Liver (tissue), 9 donors: ENCODE measurements around the gene UBASH3A. TPM values are rescaled to one million over a fixed set of nuclear protein-coding genes. Genes with fewer than 3 reads are reported as not detected.

Experiments
- DNase-seq: peaks from one replicate; pipeline ENCODE4 v3.0.0-alpha.2; 2017; ENCODE audit warnings: low spot score
- H3K27ac ChIP-seq, 2 donors: one replicate each; pipeline ENCODE4 v1.7.0; 2013; ENCODE audit warnings: inconsistent platforms in 2 of 2, low read length in 2 of 2, control low read depth in 1 of 2, low read depth in 1 of 2, mild to moderate bottlenecking in 1 of 2
- H3K27me3 ChIP-seq, 4 donors: one replicate each; pipeline versions ENCODE4 v1.6.1 to v1.7.0; 2013; ENCODE audit warnings: low read length in 3 of 4, inconsistent platforms in 1 of 4, mild to moderate bottlenecking in 1 of 4, moderate library complexity in 1 of 4; ENCODE audit not compliant: control insufficient read depth in 4 of 4, insufficient read depth in 4 of 4
- H3K36me3 ChIP-seq, 4 donors: one replicate each; pipeline versions ENCODE4 v1.6.1 to v1.7.0; 2013; ENCODE audit warnings: low read length in 3 of 4, mild to moderate bottlenecking in 3 of 4, low read depth in 1 of 4, moderate library complexity in 1 of 4; ENCODE audit not compliant: control insufficient read depth in 4 of 4, insufficient read depth in 3 of 4
- H3K4me1 ChIP-seq, 4 donors: one replicate each; pipeline versions ENCODE4 v1.6.1 to v1.7.0; 2013; ENCODE audit warnings: low read length in 3 of 4, mild to moderate bottlenecking in 3 of 4, moderate library complexity in 1 of 4; ENCODE audit not compliant: control insufficient read depth in 4 of 4, insufficient read depth in 4 of 4
- H3K4me3 ChIP-seq, 3 donors: one replicate each; pipeline versions ENCODE4 v1.6.1 to v1.7.0; 2013; ENCODE audit warnings: low read length in 3 of 3, control low read depth in 1 of 3, low read depth in 1 of 3, mild to moderate bottlenecking in 1 of 3
- H3K9ac ChIP-seq, 2 donors: one replicate each; pipeline ENCODE4 v1.7.0; 2013; ENCODE audit warnings: low read length in 2 of 2, mild to moderate bottlenecking in 2 of 2, moderate library complexity in 2 of 2, control low read depth in 1 of 2, low read depth in 1 of 2
- H3K9me3 ChIP-seq, 4 donors: one replicate each; pipeline versions ENCODE4 v1.6.1 to v1.7.0; 2013; ENCODE audit warnings: low read length in 3 of 4; ENCODE audit not compliant: control insufficient read depth in 4 of 4
- EGR1 ChIP-seq, 2 donors: IDR thresholded peaks; 2 replicates each; pipeline ENCODE4 v1.6.1; 2016 to 2018; ENCODE audit warnings: antibody characterized with exemption in 2 of 2, low read depth in 2 of 2
- FOXA1 ChIP-seq: IDR thresholded peaks from 2 replicates; pipeline ENCODE4 v1.6.1; 2016; ENCODE audit warnings: antibody characterized with exemption
- FOXA2 ChIP-seq: IDR thresholded peaks from 2 replicates; pipeline ENCODE4 v1.6.1; 2016; ENCODE audit warnings: antibody characterized with exemption
- GABPA ChIP-seq, 2 donors: IDR thresholded peaks in 1 of 2; conservative IDR thresholded peaks in 1 of 2; 2 replicates each; pipeline ENCODE4 v1.6.1; 2016; ENCODE audit warnings: antibody characterized with exemption in 2 of 2, mild to moderate bottlenecking in 1 of 2, moderate library complexity in 1 of 2
- HNF4A ChIP-seq, 2 donors: conservative IDR thresholded peaks; 2 replicates each; pipeline ENCODE4 v1.6.1; 2016; ENCODE audit warnings: antibody characterized with exemption in 2 of 2, mild to moderate bottlenecking in 2 of 2
- JUND ChIP-seq, 2 donors: IDR thresholded peaks; 2 replicates each; pipeline ENCODE4 v1.6.1; 2016; ENCODE audit warnings: antibody characterized with exemption in 2 of 2
- RAD21 ChIP-seq, 2 donors: IDR thresholded peaks; 2 replicates each; pipeline ENCODE4 v1.6.1; 2016; ENCODE audit warnings: antibody characterized with exemption in 2 of 2, mild to moderate bottlenecking in 2 of 2
- RXRA ChIP-seq, 2 donors: IDR thresholded peaks; 2 replicates each; pipeline ENCODE4 v1.6.1; 2017 to 2018; ENCODE audit warnings: antibody characterized with exemption in 2 of 2, mild to moderate bottlenecking in 1 of 2
- SP1 ChIP-seq: IDR thresholded peaks from 2 replicates; pipeline ENCODE4 v1.6.1; 2018; ENCODE audit warnings: antibody characterized with exemption, mild to moderate bottlenecking
- TAF1 ChIP-seq: conservative IDR thresholded peaks from 2 replicates; pipeline ENCODE4 v1.6.1; 2016; ENCODE audit warnings: antibody characterized with exemption, mild to moderate bottlenecking
- WGBS: extraction: QIAGEN DNeasy Blood & Tissue Kit; methylation state at CpG from one replicate; pipeline ENCODE4 v1.1.7; 2013; 5-methylcytosine and 5-hydroxymethylcytosine counted together
- polyA plus RNA-seq, 2 donors: library from polyadenylated mRNA; stranded (reverse) in 1 of 2; unstranded in 1 of 2; fragments of 200-250 nt in 1 of 2; fragments of >200 nt in 1 of 2; fragmentation: Nextera tagmentation in 1 of 2; extraction: Ambion mirVana in 1 of 2; gene quantifications; one replicate each; pipeline versions ENCODE4 v1.2.1 to v1.2.3, GENCODE V29; 2013 to 2015
- total RNA-seq, 2 donors: library from RNA; depleted of rRNA; stranded (reverse); fragments of >200 nt; gene quantifications; one replicate each; pipeline ENCODE4 v1.2.3, GENCODE V29; 2014
- TF ChIP-seq, protein P1 (sequence below): IDR thresholded peaks from 2 replicates; pipeline ENCODE4 v1.6.1; 2016; ENCODE audit warnings: antibody characterized with exemption
- TF ChIP-seq, protein P2 (sequence below): fragments of 150-350 bp; IDR thresholded peaks from 2 replicates; pipeline ENCODE4 v1.5.1; 2017; ENCODE audit warnings: improper control_type of control experiment, low read depth, low read length; ENCODE audit not compliant: missing input control
- TF ChIP-seq, protein P3 (sequence below): IDR thresholded peaks from 2 replicates; pipeline ENCODE4 v1.6.1; 2016; ENCODE audit warnings: antibody characterized with exemption, mild to moderate bottlenecking
- TF ChIP-seq, protein P4 (sequence below): IDR thresholded peaks from 2 replicates; pipeline ENCODE4 v1.6.1; 2016; ENCODE audit warnings: antibody characterized with exemption
- donor health status: healthy.
- donor health status: healthy.
- donor health status: healthy.
- donor health status: healthy.
- donor health status: healthy.

The UBASH3A gene
- total and polyA plus RNA-seq, 4 donors = 0.10 to 0.75 (median 0.45) TPM

DNA sequence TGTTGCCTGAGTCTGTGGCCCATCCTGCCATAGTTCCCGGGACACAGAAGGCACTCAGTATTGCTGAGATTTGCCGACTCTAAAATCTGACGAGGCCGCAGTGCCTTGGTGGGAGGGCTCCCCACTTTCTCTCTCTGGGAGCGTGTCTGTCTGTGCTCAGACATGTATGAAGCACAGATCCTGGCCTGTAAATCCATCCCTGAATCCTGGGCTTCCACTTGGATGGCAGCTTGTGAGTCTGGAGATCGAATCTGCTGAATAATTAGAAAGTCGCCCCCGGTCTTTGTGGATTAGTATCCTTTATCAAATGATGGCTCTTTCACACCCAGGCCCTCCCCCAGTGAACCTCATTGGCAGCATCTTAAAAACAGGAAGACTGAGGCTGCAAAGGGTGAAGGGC is 10.4 kb downstream of the UBASH3A start:
- no peak for DNase-seq
- Histone ChIP-seq H3K9me3 (no peaks in the 10 kb centered on the region), H3K27ac (no peak overlapping the region)

DNA sequence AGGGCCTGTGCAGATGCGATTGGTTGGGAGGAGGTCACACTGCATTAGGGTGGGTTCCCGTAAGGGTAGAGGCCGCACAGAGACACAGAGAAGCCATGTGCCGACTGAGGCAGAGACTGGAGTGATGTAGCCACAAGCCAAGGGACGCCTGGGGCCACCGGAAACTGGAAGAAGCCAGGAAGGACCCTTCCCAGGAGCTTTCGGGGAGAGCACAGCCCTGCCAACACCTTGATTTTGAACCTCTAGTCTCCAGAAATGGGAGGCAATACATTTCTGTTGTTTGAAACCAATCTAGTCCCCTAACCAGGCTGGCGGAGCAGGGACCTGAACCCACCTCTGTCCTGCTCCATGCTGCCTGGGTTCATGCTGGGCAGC is 10.8 kb downstream of the UBASH3A start:
- Histone ChIP-seq H3K9ac (no peak overlapping the region), H3K4me3 (no peak overlapping the region), H3K27ac (no peak overlapping the region), H3K27me3 (peaks cover 0 to 3% (median 1%) of the 10 kb centered on the region in 4 donors), H3K4me1 (no peaks in the 10 kb centered on the region), H3K9me3 (no peaks in the 10 kb centered on the region), H3K36me3 (no peaks in the 10 kb centered on the region)
- DNase-seq = no peak
- TF ChIP-seq JUND (IDR thresholded peaks at IDR 0.05) (no peak), SP1 (no peak), FOXA2 (no peak), TAF1 (no peak), RAD21 (IDR thresholded peaks at IDR 0.05) (no peak)
- TF ChIP-seq, protein P1, sequence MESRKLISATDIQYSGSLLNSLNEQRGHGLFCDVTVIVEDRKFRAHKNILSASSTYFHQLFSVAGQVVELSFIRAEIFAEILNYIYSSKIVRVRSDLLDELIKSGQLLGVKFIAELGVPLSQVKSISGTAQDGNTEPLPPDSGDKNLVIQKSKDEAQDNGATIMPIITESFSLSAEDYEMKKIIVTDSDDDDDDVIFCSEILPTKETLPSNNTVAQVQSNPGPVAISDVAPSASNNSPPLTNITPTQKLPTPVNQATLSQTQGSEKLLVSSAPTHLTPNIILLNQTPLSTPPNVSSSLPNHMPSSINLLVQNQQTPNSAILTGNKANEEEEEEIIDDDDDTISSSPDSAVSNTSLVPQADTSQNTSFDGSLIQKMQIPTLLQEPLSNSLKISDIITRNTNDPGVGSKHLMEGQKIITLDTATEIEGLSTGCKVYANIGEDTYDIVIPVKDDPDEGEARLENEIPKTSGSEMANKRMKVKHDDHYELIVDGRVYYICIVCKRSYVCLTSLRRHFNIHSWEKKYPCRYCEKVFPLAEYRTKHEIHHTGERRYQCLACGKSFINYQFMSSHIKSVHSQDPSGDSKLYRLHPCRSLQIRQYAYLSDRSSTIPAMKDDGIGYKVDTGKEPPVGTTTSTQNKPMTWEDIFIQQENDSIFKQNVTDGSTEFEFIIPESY = no peak
- WGBS = 91% methylated on average over 8 of the region's 8 CpGs

More for the DNA sequence above, 10.4 kb downstream of the UBASH3A start:
- no peak overlapping the region for H3K9ac ChIP-seq
- 89% methylated on average over 8 of the region's 8 CpGs for WGBS
- TF ChIP-seq FOXA1 (no peak), SP1 (no peak), RAD21 (IDR thresholded peaks at IDR 0.05) (no peak), TAF1 (no peak), EGR1 (IDR thresholded peaks at IDR 0.05; ENCODE audit: low read depth in 2 of 2) (no peak), FOXA2 (no peak), RXRA (IDR thresholded peaks at IDR 0.05) (no peak), JUND (IDR thresholded peaks at IDR 0.05) (no peak), HNF4A (conservative IDR thresholded peaks at IDR 0.05) (no peak), GABPA (IDR thresholded peaks at IDR 0.05 in 1 of 2, conservative IDR thresholded peaks at IDR 0.05 in 1 of 2) (no peak)
- TF ChIP-seq, protein P1 = no peak
- TF ChIP-seq, protein P2, sequence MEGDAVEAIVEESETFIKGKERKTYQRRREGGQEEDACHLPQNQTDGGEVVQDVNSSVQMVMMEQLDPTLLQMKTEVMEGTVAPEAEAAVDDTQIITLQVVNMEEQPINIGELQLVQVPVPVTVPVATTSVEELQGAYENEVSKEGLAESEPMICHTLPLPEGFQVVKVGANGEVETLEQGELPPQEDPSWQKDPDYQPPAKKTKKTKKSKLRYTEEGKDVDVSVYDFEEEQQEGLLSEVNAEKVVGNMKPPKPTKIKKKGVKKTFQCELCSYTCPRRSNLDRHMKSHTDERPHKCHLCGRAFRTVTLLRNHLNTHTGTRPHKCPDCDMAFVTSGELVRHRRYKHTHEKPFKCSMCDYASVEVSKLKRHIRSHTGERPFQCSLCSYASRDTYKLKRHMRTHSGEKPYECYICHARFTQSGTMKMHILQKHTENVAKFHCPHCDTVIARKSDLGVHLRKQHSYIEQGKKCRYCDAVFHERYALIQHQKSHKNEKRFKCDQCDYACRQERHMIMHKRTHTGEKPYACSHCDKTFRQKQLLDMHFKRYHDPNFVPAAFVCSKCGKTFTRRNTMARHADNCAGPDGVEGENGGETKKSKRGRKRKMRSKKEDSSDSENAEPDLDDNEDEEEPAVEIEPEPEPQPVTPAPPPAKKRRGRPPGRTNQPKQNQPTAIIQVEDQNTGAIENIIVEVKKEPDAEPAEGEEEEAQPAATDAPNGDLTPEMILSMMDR = no peak
- TF ChIP-seq, protein P3, sequence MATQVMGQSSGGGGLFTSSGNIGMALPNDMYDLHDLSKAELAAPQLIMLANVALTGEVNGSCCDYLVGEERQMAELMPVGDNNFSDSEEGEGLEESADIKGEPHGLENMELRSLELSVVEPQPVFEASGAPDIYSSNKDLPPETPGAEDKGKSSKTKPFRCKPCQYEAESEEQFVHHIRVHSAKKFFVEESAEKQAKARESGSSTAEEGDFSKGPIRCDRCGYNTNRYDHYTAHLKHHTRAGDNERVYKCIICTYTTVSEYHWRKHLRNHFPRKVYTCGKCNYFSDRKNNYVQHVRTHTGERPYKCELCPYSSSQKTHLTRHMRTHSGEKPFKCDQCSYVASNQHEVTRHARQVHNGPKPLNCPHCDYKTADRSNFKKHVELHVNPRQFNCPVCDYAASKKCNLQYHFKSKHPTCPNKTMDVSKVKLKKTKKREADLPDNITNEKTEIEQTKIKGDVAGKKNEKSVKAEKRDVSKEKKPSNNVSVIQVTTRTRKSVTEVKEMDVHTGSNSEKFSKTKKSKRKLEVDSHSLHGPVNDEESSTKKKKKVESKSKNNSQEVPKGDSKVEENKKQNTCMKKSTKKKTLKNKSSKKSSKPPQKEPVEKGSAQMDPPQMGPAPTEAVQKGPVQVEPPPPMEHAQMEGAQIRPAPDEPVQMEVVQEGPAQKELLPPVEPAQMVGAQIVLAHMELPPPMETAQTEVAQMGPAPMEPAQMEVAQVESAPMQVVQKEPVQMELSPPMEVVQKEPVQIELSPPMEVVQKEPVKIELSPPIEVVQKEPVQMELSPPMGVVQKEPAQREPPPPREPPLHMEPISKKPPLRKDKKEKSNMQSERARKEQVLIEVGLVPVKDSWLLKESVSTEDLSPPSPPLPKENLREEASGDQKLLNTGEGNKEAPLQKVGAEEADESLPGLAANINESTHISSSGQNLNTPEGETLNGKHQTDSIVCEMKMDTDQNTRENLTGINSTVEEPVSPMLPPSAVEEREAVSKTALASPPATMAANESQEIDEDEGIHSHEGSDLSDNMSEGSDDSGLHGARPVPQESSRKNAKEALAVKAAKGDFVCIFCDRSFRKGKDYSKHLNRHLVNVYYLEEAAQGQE = no peak
- TF ChIP-seq, protein P4, sequence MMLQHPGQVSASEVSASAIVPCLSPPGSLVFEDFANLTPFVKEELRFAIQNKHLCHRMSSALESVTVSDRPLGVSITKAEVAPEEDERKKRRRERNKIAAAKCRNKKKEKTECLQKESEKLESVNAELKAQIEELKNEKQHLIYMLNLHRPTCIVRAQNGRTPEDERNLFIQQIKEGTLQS = no peak
- no peak overlapping the region for H3K4me3 ChIP-seq
- peaks cover 0 to 3% (median 1%) of the 10 kb centered on the region in 4 donors for H3K27me3 ChIP-seq
- H3K36me3 ChIP-seq = no peaks in the 10 kb centered on the region
- no peaks in the 10 kb centered on the region for H3K4me1 ChIP-seq
